OCI-LY7 (cell line): ENCODE measurements around the gene TNS1. TPM values are rescaled to one million over a fixed set of nuclear protein-coding genes. Genes with fewer than 3 reads are reported as not detected.
"Not testable (repeated sequence)": the region's sequence is repeated elsewhere in the genome, so short reads cannot be mapped to it uniquely, and the experiment has no call there.

Experiments used
- BruUV-seq: library from RNA; stranded (reverse); fragments of 400-500 nt; replicated peaks from 2 replicates; lab custom pipeline; 2021; lab: Mats Ljungman, UMichigan
- CTCF ChIA-PET: fragments of 300-600 bp; sonication (Branson Sonifier 250); formaldehyde crosslinking; loops from one replicate; lab custom pipeline; 2022; ENCODE audit warnings: antibody characterized with exemption; ENCODE audit not compliant: unreplicated experiment; lab: Charles Lee
- POLR2A ChIA-PET: fragments of 300-600 bp; sonication (Branson Sonifier 250); formaldehyde crosslinking; loops from one replicate; lab custom pipeline; 2022; ENCODE audit warnings: antibody characterized with exemption; lab: Charles Lee
- DNase-seq: peaks from one replicate; pipeline ENCODE4 v3.0.0-alpha.2; 2015; ENCODE audit warnings: low spot score
- H2AFZ ChIP-seq: fragments of 200-600 bp; sonication (generic), shearing (Covaris generic); 2 replicates; pipeline ENCODE4 v1.6.1; 2014; ENCODE audit warnings: mild to moderate bottlenecking, antibody characterized with exemption, low read length, moderate library complexity
- H3K27ac ChIP-seq: fragments of 200-600 bp; sonication (generic); 2 replicates; pipeline ENCODE4 v1.5.1; 2014; ENCODE audit warnings: mixed run types, low read depth, mild to moderate bottlenecking, moderate library complexity, low read length, inconsistent platforms; ENCODE audit not compliant: poor library complexity, severe bottlenecking
- H3K36me3 ChIP-seq: fragments of 200-600 bp; sonication (generic); 2 replicates; pipeline ENCODE4 v1.6.1; 2014; ENCODE audit warnings: mild to moderate bottlenecking, antibody characterized with exemption, low read length, moderate library complexity, mixed read lengths; ENCODE audit not compliant: insufficient read depth
- H3K4me1 ChIP-seq: fragments of 200-600 bp; sonication (generic); 2 replicates; pipeline ENCODE4 v1.5.1; 2014; ENCODE audit warnings: mild to moderate bottlenecking, low read length; ENCODE audit not compliant: insufficient read depth, poor library complexity, severe bottlenecking
- H3K4me2 ChIP-seq: fragments of 200-600 bp; sonication (generic); 2 replicates; pipeline ENCODE4 v1.6.1; 2014; ENCODE audit warnings: mild to moderate bottlenecking, low read length
- H3K4me3 ChIP-seq: fragments of 200-600 bp; sonication (generic); 2 replicates; pipeline ENCODE4 v1.5.1; 2014; ENCODE audit warnings: mild to moderate bottlenecking, low read depth, low read length; ENCODE audit not compliant: poor library complexity, severe bottlenecking
- H3K79me2 ChIP-seq: fragments of 200-600 bp; sonication (generic); 2 replicates; pipeline ENCODE4 v1.6.1; 2016; ENCODE audit warnings: low read depth, mild to moderate bottlenecking, low read length, moderate library complexity, mixed read lengths; ENCODE audit not compliant: insufficient read depth
- H3K9me2 ChIP-seq: fragments of 200-600 bp; sonication (generic); 2 replicates; pipeline ENCODE4 v1.6.1; 2016; ENCODE audit warnings: mild to moderate bottlenecking, low read length, mixed read lengths; ENCODE audit not compliant: insufficient read depth
- H3K9me3 ChIP-seq: fragments of 200-600 bp; sonication (generic); 2 replicates; pipeline ENCODE4 v1.6.1; 2014; ENCODE audit warnings: mild to moderate bottlenecking, mixed run types, low read length, mixed read lengths
- H4K20me1 ChIP-seq: fragments of 200-600 bp; sonication (generic); 2 replicates; pipeline ENCODE4 v1.6.1; 2014; ENCODE audit warnings: mild to moderate bottlenecking, antibody characterized with exemption, low read length, moderate library complexity, mixed read lengths; ENCODE audit not compliant: insufficient read depth
- EZH2phosphoT487 ChIP-seq: fragments of 200-600 bp; sonication (generic); IDR thresholded peaks from 2 replicates; pipeline ENCODE4 v1.6.1; 2018; ENCODE audit warnings: low read depth, borderline replicate concordance, mild to moderate bottlenecking, mixed run types, antibody characterized with exemption, low read length, moderate library complexity, mixed read lengths
- intact Hi-C: fragments of 100-400 bp; cut with micrococcal nuclease; formaldehyde crosslinking; loops from one replicate; pipeline ENCODE4 v1.10.0; 2022; ENCODE audit not compliant: unreplicated experiment
- total RNA-seq, 2 experiments: library from RNA; depleted of rRNA in 1 of 2; stranded (reverse); fragments of >200 nt in 1 of 2; shearing (Covaris generic) in 1 of 2; gene quantifications; 2 replicates each; pipeline ENCODE4 v1.2.3, GENCODE V29; 2014 to 2022
- TF ChIP-seq, protein P1 (sequence below): fragments of 200-600 bp; sonication (generic); conservative IDR thresholded peaks from 2 replicates; pipeline ENCODE4 v1.5.1; 2014; ENCODE audit warnings: mild to moderate bottlenecking, antibody characterized with exemption, low read length, moderate library complexity, mixed read lengths

Gene TNS1
- total RNA-seq, 2 experiments from 2014 or later, result not detected

DNA sequence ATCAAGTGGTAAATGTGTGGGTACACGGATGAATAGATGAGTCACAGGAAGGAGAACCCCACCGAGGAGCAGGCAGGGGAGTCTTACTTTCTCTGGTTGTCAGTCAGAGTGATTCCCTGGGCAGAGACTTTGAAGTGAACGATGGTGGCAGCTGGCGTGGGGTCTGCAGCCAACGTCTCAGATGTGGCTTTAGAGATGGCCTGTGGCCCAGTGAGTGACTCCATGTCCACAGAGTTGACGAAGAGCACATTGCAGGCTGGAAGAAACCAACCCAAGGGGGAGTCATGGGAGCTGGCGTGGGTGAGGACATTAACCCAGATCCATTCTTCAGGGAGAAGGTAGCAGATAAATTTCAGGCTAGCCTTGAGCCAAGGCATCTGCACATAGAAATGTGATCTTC, 193.1 kb downstream of the TNS1 start:
- BruUV-seq, result no TSS peak
- TF ChIP-seq, protein P1, sequence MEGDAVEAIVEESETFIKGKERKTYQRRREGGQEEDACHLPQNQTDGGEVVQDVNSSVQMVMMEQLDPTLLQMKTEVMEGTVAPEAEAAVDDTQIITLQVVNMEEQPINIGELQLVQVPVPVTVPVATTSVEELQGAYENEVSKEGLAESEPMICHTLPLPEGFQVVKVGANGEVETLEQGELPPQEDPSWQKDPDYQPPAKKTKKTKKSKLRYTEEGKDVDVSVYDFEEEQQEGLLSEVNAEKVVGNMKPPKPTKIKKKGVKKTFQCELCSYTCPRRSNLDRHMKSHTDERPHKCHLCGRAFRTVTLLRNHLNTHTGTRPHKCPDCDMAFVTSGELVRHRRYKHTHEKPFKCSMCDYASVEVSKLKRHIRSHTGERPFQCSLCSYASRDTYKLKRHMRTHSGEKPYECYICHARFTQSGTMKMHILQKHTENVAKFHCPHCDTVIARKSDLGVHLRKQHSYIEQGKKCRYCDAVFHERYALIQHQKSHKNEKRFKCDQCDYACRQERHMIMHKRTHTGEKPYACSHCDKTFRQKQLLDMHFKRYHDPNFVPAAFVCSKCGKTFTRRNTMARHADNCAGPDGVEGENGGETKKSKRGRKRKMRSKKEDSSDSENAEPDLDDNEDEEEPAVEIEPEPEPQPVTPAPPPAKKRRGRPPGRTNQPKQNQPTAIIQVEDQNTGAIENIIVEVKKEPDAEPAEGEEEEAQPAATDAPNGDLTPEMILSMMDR, result no peak
- no peak for TF ChIP-seq EZH2phosphoT487
- Histone ChIP-seq H3K9me2 (no peaks in the 10 kb centered on the region), H3K4me2 (no peak overlapping the region), H3K4me1 (no peaks in the 10 kb centered on the region), H3K79me2 (no peaks in the 10 kb centered on the region), H3K27ac (no peak overlapping the region), H2AFZ (no peak overlapping the region), H3K4me3 (no peak overlapping the region), H3K9me3 (no peaks in the 10 kb centered on the region), H3K36me3 (no peaks in the 10 kb centered on the region), H4K20me1 (no peaks in the 10 kb centered on the region)
- CTCF ChIA-PET, result no interaction called here
- intact Hi-C loops, result no loop called here
- DNase-seq, result no peak
- POLR2A ChIA-PET, result no interaction called here

DNA sequence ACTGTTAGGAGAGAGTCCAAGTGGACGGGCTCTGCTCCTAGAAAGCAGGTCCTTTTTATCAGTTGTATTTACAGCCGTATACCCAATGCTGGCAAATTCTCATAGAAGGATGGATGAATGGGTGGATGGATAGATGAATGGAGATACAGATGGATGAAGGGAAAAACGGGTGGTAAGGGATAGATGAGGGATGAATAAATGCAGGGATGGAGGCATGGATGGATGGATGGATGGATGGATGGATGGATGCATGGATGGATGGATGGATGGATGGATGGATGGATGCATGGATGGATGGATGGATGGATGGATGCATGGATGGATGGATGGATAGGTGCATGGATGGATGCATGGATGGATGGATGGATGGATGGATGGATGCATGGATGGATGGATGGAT, 193.8 kb downstream of the TNS1 start:
- DNase-seq, H3K4me1 ChIP-seq, BruUV-seq, H3K9me2 ChIP-seq, H3K4me3 ChIP-seq, H4K20me1 ChIP-seq, H3K27ac ChIP-seq, H2AFZ ChIP-seq, H3K4me2 ChIP-seq, H3K79me2 ChIP-seq, intact Hi-C loops, H3K36me3 ChIP-seq, H3K9me3 ChIP-seq, POLR2A ChIA-PET: not testable (repeated sequence)
- CTCF ChIA-PET, result interaction anchor here (0.6 kb wide), 1 partner anchor 30 kb away, joined by 3 read pairs; no protein-coding TSS in a partner anchor

DNA sequence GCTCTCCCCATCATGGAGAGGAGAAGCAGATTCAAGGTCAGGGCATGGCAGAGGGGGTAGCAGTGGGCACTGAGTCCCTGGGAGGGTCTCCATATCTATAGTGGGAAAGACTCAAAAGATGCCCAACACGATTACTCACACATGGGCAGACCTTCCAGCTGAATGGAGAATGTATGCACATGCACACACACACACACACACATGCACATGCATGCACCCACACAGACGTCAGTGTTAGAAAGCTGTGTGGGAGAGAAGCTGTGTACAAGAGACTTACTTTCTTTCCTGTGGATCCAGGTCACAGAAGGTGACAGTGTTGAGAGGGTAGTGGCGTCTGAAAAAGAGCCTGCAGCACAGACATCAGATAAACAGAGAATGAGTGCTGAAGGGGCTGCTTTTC, 194.5 kb downstream of the TNS1 start:
- H3K4me2 ChIP-seq, result no peak overlapping the region
- no peaks in the 10 kb centered on the region for H3K79me2 ChIP-seq
- no peaks in the 10 kb centered on the region for H4K20me1 ChIP-seq
- no peak for TF ChIP-seq EZH2phosphoT487
- TF ChIP-seq, protein P1, result no peak
- no peaks in the 10 kb centered on the region for H3K36me3 ChIP-seq
- H3K9me3 ChIP-seq, result no peaks in the 10 kb centered on the region
- no peak overlapping the region for H2AFZ ChIP-seq
- intact Hi-C loops, result no loop called here
- H3K9me2 ChIP-seq, result no peaks in the 10 kb centered on the region
- H3K27ac ChIP-seq, result no peak overlapping the region
- no peak for DNase-seq
- CTCF ChIA-PET, result interaction anchor here (0.6 kb wide), 2 partner anchors 27 to 31 kb away, joined by 3 to 5 read pairs; no protein-coding TSS in a partner anchor
- POLR2A ChIA-PET, result no interaction called here
- BruUV-seq, result no TSS peak
- no peak overlapping the region for H3K4me3 ChIP-seq
- H3K4me1 ChIP-seq, result no peaks in the 10 kb centered on the region
